K562 (cell line): ENCODE measurements around the gene CDCP1. TPM values are rescaled to one million over a fixed set of nuclear protein-coding genes. Genes with fewer than 3 reads are reported as not detected.
A peak's percentile ranks its signal among the peaks of the same experiment; 100 is the strongest.

Experiments
- ATAC-seq: fragments of 200-7000 bp; cut with Tn5 transposase; 3 replicates; pipeline ENCODE4 v1.9.1; 2020; ENCODE audit warnings: moderate library complexity
- BruUV-seq: library from RNA; stranded (reverse); fragments of 400-500 nt; replicated peaks from 2 replicates; lab custom pipeline; 2021; lab: Mats Ljungman, UMichigan
- CTCF ChIA-PET: fragments of 300-600 bp; formaldehyde crosslinking; extraction: SDS; loops from one replicate; lab custom pipeline; 2021; ENCODE audit warnings: low intra/inter-chr PET ratio; lab: Yijun Ruan, JAX
- POLR2A ChIA-PET: fragments of 300-600, 350-650 bp; sonication (Branson Sonifier 250); formaldehyde crosslinking; extraction: SDS; loops from one replicate; lab custom pipeline; 2021; ENCODE audit warnings: antibody characterized with exemption, inconsistent platforms; lab: Yijun Ruan, JAX
- DNase-seq, 4 experiments: peaks; one replicate each; pipeline versions ENCODE4 v3.0.0 to v3.0.0-alpha.2; 2011 to 2018; ENCODE audit warnings: low spot score in 3 of 4, mixed read lengths in 3 of 4; ENCODE audit errors: extremely low read depth in 1 of 4
- FAIRE-seq: peaks from 2 replicates; lab custom pipeline; 2011; peaks lifted over from hg19 to GRCh38; lab: Jason Lieb, UNC
- H2AFZ ChIP-seq: 2 replicates; pipeline ENCODE4 v1.6.0; 2011; ENCODE audit warnings: low read depth, low read length, control low read depth, inconsistent platforms
- H3K27ac ChIP-seq: fragments of 200-600 bp; 3 replicates; pipeline ENCODE4 v1.8.0; 2011; ENCODE audit warnings: low read depth, mild to moderate bottlenecking, control low read depth, inconsistent platforms, low read length, moderate library complexity, mixed read lengths; ENCODE audit errors: extremely low read depth
- H3K27me3 ChIP-seq, 2 experiments: fragments of 300-600 bp in 1 of 2; 2 replicates in 1 of 2; 3 replicates in 1 of 2; pipeline versions ENCODE4 v1.6.0 to v1.8.0; 2011; ENCODE audit warnings: inconsistent platforms in 2 of 2, low read length in 2 of 2, mild to moderate bottlenecking in 1 of 2, mixed read lengths in 1 of 2, moderate library complexity in 1 of 2; ENCODE audit not compliant: control insufficient read depth in 2 of 2, insufficient read depth in 2 of 2
- H3K36me3 ChIP-seq: fragments of 300-600 bp; 3 replicates; pipeline ENCODE4 v1.8.0; 2011; ENCODE audit warnings: mild to moderate bottlenecking, low read length, inconsistent platforms; ENCODE audit not compliant: control insufficient read depth, insufficient read depth
- H3K4me1 ChIP-seq, 2 experiments: fragments of 200-600 bp in 1 of 2; replicated peaks in 1 of 2; 2 replicates in 1 of 2; 3 replicates in 1 of 2; pipeline versions ENCODE4 v1.5.1 to v1.8.0; 2011; ENCODE audit warnings: inconsistent platforms in 2 of 2, low read length in 2 of 2, mild to moderate bottlenecking in 1 of 2, mixed read lengths in 1 of 2, moderate library complexity in 1 of 2; ENCODE audit not compliant: control insufficient read depth in 2 of 2, insufficient read depth in 2 of 2
- H3K4me2 ChIP-seq: 2 replicates; pipeline ENCODE4 v1.6.1; 2011; ENCODE audit warnings: low read length, control low read depth, inconsistent platforms, mixed read lengths; ENCODE audit not compliant: insufficient read depth
- H3K4me3 ChIP-seq: fragments of 200-600 bp; sonication (generic), shearing (Covaris generic); 2 replicates; pipeline ENCODE4 v1.5.1; 2016; ENCODE audit warnings: control low read depth, inconsistent platforms
- H3K79me2 ChIP-seq: fragments of 200-600 bp; 3 replicates; pipeline ENCODE4 v1.8.0; 2011; ENCODE audit warnings: low read length, inconsistent platforms; ENCODE audit not compliant: control insufficient read depth, insufficient read depth
- H3K9ac ChIP-seq, 2 experiments: 2 replicates each; pipeline versions ENCODE4 v1.6.0 to v1.6.1; 2011; ENCODE audit warnings: low read depth in 2 of 2, low read length in 2 of 2, control low read depth in 1 of 2, inconsistent platforms in 1 of 2, mild to moderate bottlenecking in 1 of 2, mixed read lengths in 1 of 2; ENCODE audit not compliant: insufficient read depth in 1 of 2
- H3K9me1 ChIP-seq: one replicate; pipeline ENCODE4 v1.6.0; 2011; ENCODE audit warnings: inconsistent platforms, mild to moderate bottlenecking, low read length, moderate library complexity; ENCODE audit not compliant: control insufficient read depth, insufficient read depth
- H3K9me3 ChIP-seq: replicated peaks from 2 replicates; pipeline ENCODE4 v1.5.1; 2011; ENCODE audit warnings: low read depth, low read length, inconsistent platforms; ENCODE audit not compliant: control insufficient read depth, insufficient read depth
- H4K20me1 ChIP-seq: replicated peaks from 2 replicates; pipeline ENCODE4 v1.6.1; 2011; ENCODE audit warnings: low read length, inconsistent platforms, mixed read lengths; ENCODE audit not compliant: control insufficient read depth, insufficient read depth
- ADNP ChIP-seq: fragments of 200-800 bp; sonication (Bioruptor generic); IDR thresholded peaks from 2 replicates; pipeline ENCODE4 v1.6.1; 2016; ENCODE audit warnings: missing genetic modification characterization, missing compliant biosample characterization
- ASH1L ChIP-seq: fragments of 450-650 bp; IDR thresholded peaks from 2 replicates; pipeline ENCODE4 v1.6.1; 2018; ENCODE audit warnings: borderline replicate concordance, mild to moderate bottlenecking, low read depth; ENCODE audit not compliant: partially characterized antibody
- BCL6 ChIP-seq: fragments of 250-450 bp; sonication (Bioruptor Pico); IDR thresholded peaks from 2 replicates; pipeline ENCODE4 v1.4.0; 2020
- BHLHE40 ChIP-seq: IDR thresholded peaks from 2 replicates; pipeline ENCODE4 v1.6.1; 2011; ENCODE audit warnings: low read length, improper control_type of control experiment
- CBFB ChIP-seq: sonication (generic); formaldehyde crosslinking; IDR thresholded peaks from 2 replicates; pipeline ENCODE4 v1.4.0; 2020; ENCODE audit warnings: mild to moderate bottlenecking, missing genetic modification reagents
- FOXA3 ChIP-seq, 2 experiments: fragments of 450-650 bp in 1 of 2; sonication (generic) in 1 of 2; formaldehyde crosslinking; IDR thresholded peaks in 1 of 2; conservative IDR thresholded peaks in 1 of 2; 2 replicates each; pipeline versions ENCODE4 v1.4.0 to v1.8.0; 2020 to 2022; ENCODE audit warnings: mild to moderate bottlenecking in 2 of 2, missing genetic modification reagents in 1 of 2
- GATAD2A ChIP-seq: fragments of 450-650 bp; IDR thresholded peaks from 2 replicates; pipeline ENCODE4 v1.6.1; 2017
- GTF2F1 ChIP-seq: IDR thresholded peaks from 2 replicates; pipeline ENCODE4 v1.6.1; 2011; ENCODE audit warnings: low read depth, low read length, improper control_type of control experiment
- HDAC2 ChIP-seq: fragments of 450-650 bp; IDR thresholded peaks from 2 replicates; pipeline ENCODE4 v1.6.1; 2016; ENCODE audit warnings: mild to moderate bottlenecking
- KHSRP ChIP-seq: fragments of 450-650 bp; IDR thresholded peaks from 2 replicates; pipeline ENCODE4 v1.6.1; 2017
- MEF2A ChIP-seq: IDR thresholded peaks from 2 replicates; pipeline ENCODE4 v1.6.1; 2011; ENCODE audit warnings: low read depth, mild to moderate bottlenecking, low read length, moderate library complexity; ENCODE audit not compliant: control insufficient read depth
- MEIS2 ChIP-seq: fragments of 450-650 bp; IDR thresholded peaks from 2 replicates; pipeline ENCODE4 v1.6.1; 2014; ENCODE audit warnings: mild to moderate bottlenecking; ENCODE audit not compliant: partially characterized antibody
- MYNN ChIP-seq, 2 experiments: sonication (generic); formaldehyde crosslinking in 1 of 2; IDR thresholded peaks; 2 replicates each; pipeline versions ENCODE4 v1.5.0 to v1.6.1; 2016 to 2020; ENCODE audit warnings: antibody characterized with exemption in 1 of 2, missing genetic modification reagents in 1 of 2
- NR2C2 ChIP-seq, 2 experiments: fragments of 200-800 bp in 1 of 2; sonication (Bioruptor generic) in 1 of 2; sonication (generic) in 1 of 2; formaldehyde crosslinking in 1 of 2; IDR thresholded peaks; 2 replicates each; pipeline versions ENCODE4 v1.6.1 to v1.8.0; 2016 to 2022; ENCODE audit warnings: mild to moderate bottlenecking in 1 of 2, missing compliant biosample characterization in 1 of 2, missing genetic modification characterization in 1 of 2, missing genetic modification reagents in 1 of 2
- POLR2H ChIP-seq: IDR thresholded peaks from 2 replicates; pipeline ENCODE4 v1.6.1; 2016; ENCODE audit warnings: missing genetic modification characterization, low read depth, mild to moderate bottlenecking, control low read depth, missing compliant biosample characterization, moderate library complexity
- TBL1XR1 ChIP-seq, 2 experiments: IDR thresholded peaks; 2 replicates each; pipeline ENCODE4 v1.6.1; 2012; ENCODE audit warnings: improper control_type of control experiment in 2 of 2, low read length in 2 of 2, mild to moderate bottlenecking in 1 of 2
- ZNF23 ChIP-seq: fragments of 250-450 bp; sonication (Bioruptor Pico); IDR thresholded peaks from 2 replicates; pipeline ENCODE4 v1.4.0; 2020; ENCODE audit warnings: mild to moderate bottlenecking
- ZNF3 ChIP-seq: fragments of 250-450 bp; sonication (Bioruptor Pico); IDR thresholded peaks from 2 replicates; pipeline ENCODE4 v1.5.0; 2021; ENCODE audit warnings: mild to moderate bottlenecking, moderate library complexity
- ZNF584 ChIP-seq: fragments of 200-800 bp; sonication (Bioruptor generic); IDR thresholded peaks from 2 replicates; pipeline ENCODE4 v1.6.1; 2016; ENCODE audit warnings: low read depth, mild to moderate bottlenecking, missing genetic modification characterization, missing compliant biosample characterization
- WGBS: fragments of 100-300 bp; shearing (Covaris generic); methylation state at CpG from one replicate; pipeline ENCODE4 v1.1.6; 2016; ENCODE audit warnings: low coverage, mixed read lengths; ENCODE audit not compliant: insufficient coverage; ENCODE audit errors: missing lambda C conversion rate; 5-methylcytosine and 5-hydroxymethylcytosine counted together
- in situ Hi-C: fragments of 300-500 bp; cut with MboI; formaldehyde crosslinking; loops from 4 replicates; pipeline ENCODE4 v1.15.0; 2018; ENCODE audit warnings: inconsistent platforms, mixed read lengths
- intact Hi-C: fragments of 100-400 bp; cut with micrococcal nuclease; formaldehyde crosslinking; loops from 2 replicates; pipeline ENCODE4 v1.14.2; 2022
- polyA plus RNA-seq, 8 experiments: library from polyadenylated mRNA; depleted of rRNA in 4 of 8; stranded (reverse) in 5 of 8; unstranded in 3 of 8; fragments of >200 nt; fragmentation: Nextera tagmentation in 2 of 8; fragmentation: Illumina TruSeq in 1 of 8; extraction: Ambion mirVana in 2 of 8; extraction: Trizol in 1 of 8; gene quantifications; 2 replicates each; pipeline versions ENCODE4 v1.2.1 to v1.2.3, GENCODE V29; 2011 to 2014; ENCODE audit warnings: inconsistent platforms in 1 of 8, missing spikeins in 1 of 8
- total RNA-seq, 7 experiments: library from RNA; depleted of rRNA in 6 of 7; stranded (reverse); fragments of >200 nt in 6 of 7; fragmentation: Illumina TruSeq in 2 of 7; extraction: Trizol in 2 of 7; gene quantifications; 2 replicates each; pipeline versions ENCODE4 v1.2.1 to v1.2.3, GENCODE V29; 2011 to 2021; ENCODE audit warnings: low replicate concordance in 1 of 7
- TF ChIP-seq, protein P1 (sequence below): fragments of 450-650 bp; IDR thresholded peaks from 2 replicates; pipeline ENCODE4 v1.6.1; 2018; ENCODE audit warnings: mild to moderate bottlenecking, low read depth; ENCODE audit not compliant: partially characterized antibody

Gene CDCP1
- total and polyA plus RNA-seq, 9 of the 15 experiments (the other 6 are each of a cell fraction or from before 2014, with no cell fraction given) = 3.9 to 16.4 (median 5.2) TPM

DNA sequence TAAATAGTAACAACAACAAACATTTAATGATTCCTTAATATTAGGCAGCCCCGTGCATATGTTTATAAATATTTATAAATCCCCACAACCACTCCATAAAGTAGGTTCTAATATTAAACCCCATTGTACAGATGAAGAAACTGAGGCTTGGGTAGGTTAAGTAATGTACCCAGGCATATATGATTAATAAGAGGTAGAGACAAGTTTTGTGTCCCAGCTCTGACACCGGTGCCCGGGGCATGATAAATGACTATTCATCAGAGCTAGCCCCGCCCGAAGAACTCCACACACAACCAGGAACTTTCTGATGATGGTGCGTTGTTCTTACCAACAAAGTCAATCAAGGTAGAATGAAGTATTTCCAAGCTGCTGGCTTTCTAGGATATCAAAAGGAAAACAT lies 19.4 kb downstream of the CDCP1 start (continued):
- TF ChIP-seq, protein P1, sequence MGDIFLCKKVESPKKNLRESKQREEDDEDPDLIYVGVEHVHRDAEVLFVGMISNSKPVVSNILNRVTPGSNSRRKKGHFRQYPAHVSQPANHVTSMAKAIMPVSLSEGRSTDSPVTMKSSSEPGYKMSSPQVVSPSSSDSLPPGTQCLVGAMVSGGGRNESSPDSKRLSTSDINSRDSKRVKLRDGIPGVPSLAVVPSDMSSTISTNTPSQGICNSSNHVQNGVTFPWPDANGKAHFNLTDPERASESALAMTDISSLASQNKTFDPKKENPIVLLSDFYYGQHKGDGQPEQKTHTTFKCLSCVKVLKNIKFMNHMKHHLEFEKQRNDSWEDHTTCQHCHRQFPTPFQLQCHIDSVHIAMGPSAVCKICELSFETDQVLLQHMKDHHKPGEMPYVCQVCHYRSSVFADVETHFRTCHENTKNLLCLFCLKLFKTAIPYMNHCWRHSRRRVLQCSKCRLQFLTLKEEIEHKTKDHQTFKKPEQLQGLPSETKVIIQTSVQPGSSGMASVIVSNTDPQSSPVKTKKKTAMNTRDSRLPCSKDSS = no peak
- TF ChIP-seq MEIS2 (peak; percentile 92), HDAC2 (peak; percentile 54; the same call in 1 of the 2 replicates), ADNP (tag) (peak; percentile 93), POLR2H (0 out of 2 replicates have a peak, but pooled peaks have one; percentile 38)

DNA sequence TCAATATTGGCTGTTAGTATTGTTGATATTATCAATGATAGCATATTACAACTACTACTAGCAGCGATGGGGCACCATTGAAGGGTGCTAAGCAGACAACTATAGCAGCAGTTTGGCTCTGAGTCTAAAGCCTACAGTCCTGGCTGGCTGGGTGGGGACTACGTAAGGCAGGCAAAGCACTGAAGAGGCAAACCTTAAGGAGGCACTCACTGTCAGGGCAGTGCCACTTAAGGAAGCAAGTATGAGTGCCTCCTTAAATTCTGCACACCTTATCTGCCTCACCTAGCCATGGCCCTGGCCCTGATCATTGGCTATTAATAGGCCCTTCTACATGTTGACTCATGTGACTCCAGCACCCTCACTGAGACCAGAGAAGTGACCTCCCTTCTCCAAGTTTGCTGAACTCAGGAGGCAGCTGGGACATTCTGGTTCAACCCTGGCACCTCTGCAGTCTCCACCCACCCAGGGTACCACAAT lies 20.6 kb downstream of the CDCP1 start:
- peak in 1 of 4 experiments; percentile 51 for DNase-seq
- Histone ChIP-seq H3K27ac (peak overlapping the region; percentile 65), H3K4me1 (peaks cover 8 to 43% of the 10 kb centered on the region in 2 experiments; a peak in 4 of 5 replicates), H2AFZ (peak overlapping the region; percentile 88), H3K27me3 (no peaks in the 10 kb centered on the region), H3K9me1 (no peaks in the 10 kb centered on the region), H3K79me2 (peaks cover 9% of the 10 kb centered on the region; the same call in 1 of the 3 replicates), H4K20me1 (no peaks in the 10 kb centered on the region), H3K9ac (peak overlapping the region; percentile 26 to 45; a peak in 3 of 4 replicates), H3K9me3 (no peaks in the 10 kb centered on the region), H3K4me2 (peak overlapping the region; percentile 21; the same call in 1 of the 2 replicates), H3K4me3 (no peak overlapping the region), H3K36me3 (no peaks in the 10 kb centered on the region; the same call in 2 of the 3 replicates)
- WGBS = 67% methylated on average over 2 of the region's 2 CpGs
- FAIRE-seq = no peak
- ATAC-seq = peak; percentile 51
- POLR2A ChIA-PET = no interaction called here
- in situ Hi-C loops = no loop called here
- intact Hi-C loops = no loop called here
- CTCF ChIA-PET = no interaction called here
- BruUV-seq = no TSS peak
- TF ChIP-seq ZNF584 = 0 out of 2 replicates have a peak, but pooled peaks have one; percentile 1
- TF ChIP-seq FOXA3 (CRISPR knock-in tag; conservative IDR thresholded peaks at IDR 0.05 in 1 of 2, IDR thresholded peaks at IDR 0.05 in 1 of 2) = peak in 1 of 2 experiments; percentile 60; a peak in 1 of 4 replicates
- TF ChIP-seq BCL6 = no peak
- TF ChIP-seq ZNF3 (CRISPR knock-in tag) = no peak
- TF ChIP-seq MEF2A = 0 out of 2 replicates have a peak, but pooled peaks have one; percentile 6
- TF ChIP-seq GATAD2A = no peak
- TF ChIP-seq KHSRP = no peak
- TF ChIP-seq TBL1XR1 (IDR thresholded peaks at IDR 0.05; ENCODE audit: low read length in 2 of 2) = no peak
- peak; percentile 15; the same call in 1 of the 2 replicates for TF ChIP-seq BHLHE40
- 0 out of 2 replicates have a peak, but pooled peaks have one; percentile 59 for TF ChIP-seq NR2C2 (CRISPR knock-in tag; IDR thresholded peaks at IDR 0.05)
- no peak for TF ChIP-seq NR2C2 (tag; IDR thresholded peaks at IDR 0.05)
- no peak for TF ChIP-seq GTF2F1
- no peak for TF ChIP-seq ZNF23 (CRISPR knock-in tag)
- TF ChIP-seq ASH1L = no peak
- no peak for TF ChIP-seq MYNN (IDR thresholded peaks at IDR 0.05)
- TF ChIP-seq MYNN (CRISPR knock-in tag; IDR thresholded peaks at IDR 0.05) = no peak
- TF ChIP-seq CBFB (CRISPR knock-in tag) = peak; percentile 68; the same call in 1 of the 2 replicates
